Measurements from ENCODE around the gene FSCN2. TPM values are rescaled to one million over a fixed set of nuclear protein-coding genes. Genes with fewer than 3 reads are reported as not detected.

The FSCN2 gene
- total RNA-seq, 1 donor from 2014 or later, result 5.6 TPM

DNA sequence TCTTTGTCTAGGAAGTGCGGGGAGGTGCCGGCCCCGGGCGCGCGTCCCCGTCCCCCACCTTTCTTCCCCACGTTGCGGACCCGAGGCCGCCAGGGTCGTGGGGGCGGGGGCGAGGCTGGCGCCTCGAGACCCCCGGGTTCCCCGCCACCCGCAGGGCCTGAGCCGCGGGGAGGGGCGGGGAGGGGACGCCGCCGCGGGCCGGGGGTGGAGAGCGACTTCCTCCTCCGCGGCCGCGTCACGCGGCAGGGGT is 13.8 kb upstream of the FSCN2 start:
- peak overlapping the region; percentile 67 for H3K4me3 Mint-ChIP-seq (ENCODE audit: unreplicated experiment)
- peaks cover 10% of the 10 kb centered on the region for H3K4me1 Mint-ChIP-seq (ENCODE audit: low read depth, unreplicated experiment)

DNA sequence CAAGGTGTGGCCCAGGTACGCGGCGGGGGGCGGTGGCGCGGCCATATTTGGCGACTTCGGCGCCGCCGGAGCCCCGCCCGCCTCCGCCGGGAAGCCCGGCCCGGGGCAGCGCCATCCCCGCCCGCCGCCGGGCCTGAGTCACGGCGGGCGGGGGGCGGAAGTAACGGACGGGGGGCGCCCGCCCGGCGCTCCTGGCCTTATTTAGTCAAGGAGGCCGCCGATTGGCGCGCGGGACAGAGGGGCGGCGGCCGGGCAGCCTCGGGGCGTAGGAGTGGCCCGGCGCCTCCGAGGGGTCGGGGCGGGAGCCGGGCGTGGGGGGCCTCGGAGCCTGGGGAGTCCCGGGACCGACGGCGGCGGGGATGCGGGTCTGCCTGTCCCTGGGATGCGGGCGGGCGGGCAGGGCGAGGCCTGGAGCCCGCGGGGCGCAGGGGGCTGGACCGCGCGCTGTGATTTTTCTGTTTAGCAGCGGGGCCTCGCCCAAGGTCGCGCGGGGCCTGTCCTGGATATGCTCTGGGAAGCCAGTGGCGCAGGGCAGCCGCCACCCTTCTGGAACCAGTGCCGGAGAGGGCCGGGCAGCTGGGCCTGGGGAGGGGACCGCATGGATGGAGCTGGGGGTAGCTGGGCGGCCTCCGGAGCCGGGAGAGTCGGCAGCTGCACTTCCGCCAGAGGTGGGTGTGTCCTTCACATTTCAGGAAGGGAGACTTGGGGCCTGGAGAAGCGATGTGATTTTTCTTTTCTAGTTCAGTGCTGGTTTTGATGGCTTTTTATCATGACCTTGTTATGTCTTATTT is 13.2 kb upstream of the FSCN2 start:
- H3K4me1 Mint-ChIP-seq (ENCODE audit: low read depth, unreplicated experiment), result peaks cover 10% of the 10 kb centered on the region
- FAIRE-seq (no peak), DNase-seq (ENCODE audit: low read depth) (peak; percentile 68)
- no peaks in the 10 kb centered on the region for H3K9me3 ChIP-seq (ENCODE audit: insufficient read depth, low read depth, low read length)
- H3K36me3 ChIP-seq (ENCODE audit: insufficient read depth, low read length), result peaks cover 19% of the 10 kb centered on the region
- H2AFZ ChIP-seq (ENCODE audit: low read depth, low read length), result no peak overlapping the region
- H4K20me1 ChIP-seq (ENCODE audit: insufficient read depth, low read length), result peaks cover 57% of the 10 kb centered on the region
- peak overlapping the region; percentile 90 for H3K4me3 Mint-ChIP-seq (ENCODE audit: unreplicated experiment)
- H3K4me3 ChIP-seq (ENCODE audit: insufficient read depth, low read depth, low read length), result peak overlapping the region; percentile 76
- no peaks in the 10 kb centered on the region for H3K27me3 ChIP-seq (ENCODE audit: insufficient read depth, low read length)
- peak overlapping the region; percentile 90 for H3K4me2 ChIP-seq (ENCODE audit: low read length)
- no peaks in the 10 kb centered on the region for H3K27me3 Mint-ChIP-seq (ENCODE audit: low read depth, unreplicated experiment)
- H3K36me3 Mint-ChIP-seq (ENCODE audit: low read depth, unreplicated experiment), result peaks cover 18% of the 10 kb centered on the region
- TF ChIP-seq CTCF (IDR thresholded peaks at IDR 0.05; ENCODE audit: insufficient read depth, low read depth, low read length) (no peak), EZH2 (IDR thresholded peaks at IDR 0.05; ENCODE audit: insufficient read depth, low read length) (no peak)
- peaks cover 50% of the 10 kb centered on the region for H3K4me1 ChIP-seq (ENCODE audit: insufficient read depth, low read length)
- H3K27ac ChIP-seq (ENCODE audit: low read depth, low read length), result peak overlapping the region; percentile 91
- peak overlapping the region; percentile 89 for H3K27ac Mint-ChIP-seq (ENCODE audit: unreplicated experiment)
- no peaks in the 10 kb centered on the region for H3K9me3 Mint-ChIP-seq (ENCODE audit: unreplicated experiment)
- peak overlapping the region; percentile 85 for H3K9ac ChIP-seq (ENCODE audit: low read length)
- H3K79me2 ChIP-seq (ENCODE audit: insufficient read depth, low read length), result peaks cover 81% of the 10 kb centered on the region

More for the DNA sequence above, 13.8 kb upstream of the FSCN2 start:
- H3K79me2 ChIP-seq (ENCODE audit: insufficient read depth, low read length), result peaks cover 86% of the 10 kb centered on the region
- TF ChIP-seq CTCF (IDR thresholded peaks at IDR 0.05; ENCODE audit: insufficient read depth, low read depth, low read length) (no peak), EZH2 (IDR thresholded peaks at IDR 0.05; ENCODE audit: insufficient read depth, low read length) (no peak)
- Mint-ChIP-seq H3K36me3 (ENCODE audit: low read depth, unreplicated experiment) (peaks cover 23% of the 10 kb centered on the region), H3K9me3 (ENCODE audit: unreplicated experiment) (no peaks in the 10 kb centered on the region), H3K27ac (ENCODE audit: unreplicated experiment) (peak overlapping the region; percentile 77), H3K27me3 (ENCODE audit: low read depth, unreplicated experiment) (no peaks in the 10 kb centered on the region)
- no peaks in the 10 kb centered on the region for H3K9me3 ChIP-seq (ENCODE audit: insufficient read depth, low read depth, low read length)
- H4K20me1 ChIP-seq (ENCODE audit: insufficient read depth, low read length), result peaks cover 58% of the 10 kb centered on the region
- H3K36me3 ChIP-seq (ENCODE audit: insufficient read depth, low read length), result peaks cover 24% of the 10 kb centered on the region
- no peak overlapping the region for H2AFZ ChIP-seq (ENCODE audit: low read depth, low read length)
- no peak for DNase-seq (ENCODE audit: low read depth)
- H3K4me3 ChIP-seq (ENCODE audit: insufficient read depth, low read depth, low read length), result peak overlapping the region; percentile 76
- H3K27me3 ChIP-seq (ENCODE audit: insufficient read depth, low read length), result no peaks in the 10 kb centered on the region
- H3K4me2 ChIP-seq (ENCODE audit: low read length), result peak overlapping the region; percentile 90
- FAIRE-seq, result no peak
- H3K4me1 ChIP-seq (ENCODE audit: insufficient read depth, low read length), result peaks cover 45% of the 10 kb centered on the region
- H3K27ac ChIP-seq (ENCODE audit: low read depth, low read length), result peak overlapping the region; percentile 91
- peak overlapping the region; percentile 85 for H3K9ac ChIP-seq (ENCODE audit: low read length)

- peak overlapping the region; percentile 91 for H3K27ac ChIP-seq (ENCODE audit: low read depth, low read length)
- peaks cover 51% of the 10 kb centered on the region for H3K4me1 ChIP-seq (ENCODE audit: insufficient read depth, low read length)
- H4K20me1 ChIP-seq (ENCODE audit: insufficient read depth, low read length), result peaks cover 57% of the 10 kb centered on the region
- H3K27ac Mint-ChIP-seq (ENCODE audit: unreplicated experiment), result peak overlapping the region; percentile 89
- TF ChIP-seq EZH2 (IDR thresholded peaks at IDR 0.05; ENCODE audit: insufficient read depth, low read length) (no peak), CTCF (IDR thresholded peaks at IDR 0.05; ENCODE audit: insufficient read depth, low read depth, low read length) (no peak)
- H3K9ac ChIP-seq (ENCODE audit: low read length), result peak overlapping the region; percentile 85
- H3K4me1 Mint-ChIP-seq (ENCODE audit: low read depth, unreplicated experiment), result peaks cover 11% of the 10 kb centered on the region
- no peaks in the 10 kb centered on the region for H3K27me3 ChIP-seq (ENCODE audit: insufficient read depth, low read length)
- no peaks in the 10 kb centered on the region for H3K9me3 ChIP-seq (ENCODE audit: insufficient read depth, low read depth, low read length)
- H3K36me3 Mint-ChIP-seq (ENCODE audit: low read depth, unreplicated experiment), result peaks cover 13% of the 10 kb centered on the region
- H3K9me3 Mint-ChIP-seq (ENCODE audit: unreplicated experiment), result no peaks in the 10 kb centered on the region
- DNase-seq (ENCODE audit: low read depth) (no peak), FAIRE-seq (no peak)
- H3K4me2 ChIP-seq (ENCODE audit: low read length), result peak overlapping the region; percentile 90
- peaks cover 75% of the 10 kb centered on the region for H3K79me2 ChIP-seq (ENCODE audit: insufficient read depth, low read length)
- peak overlapping the region; percentile 90 for H3K4me3 Mint-ChIP-seq (ENCODE audit: unreplicated experiment)
- peak overlapping the region; percentile 76 for H3K4me3 ChIP-seq (ENCODE audit: insufficient read depth, low read depth, low read length)
- H3K36me3 ChIP-seq (ENCODE audit: insufficient read depth, low read length), result peaks cover 13% of the 10 kb centered on the region
- H3K27me3 Mint-ChIP-seq (ENCODE audit: low read depth, unreplicated experiment), result no peaks in the 10 kb centered on the region
- H2AFZ ChIP-seq (ENCODE audit: low read depth, low read length), result no peak overlapping the region
These were observed 12.6 kb upstream of the FSCN2 start for GRCh38 chr17:81515530-81516041.

Measured in astrocyte (in vitro differentiated cells and primary cell).